Liver (tissue), 9 donors: ENCODE results near the gene AUNIP. TPM values are rescaled to one million over a fixed set of nuclear protein-coding genes. Genes with fewer than 3 reads are reported as not detected.

Experiments used
- DNase-seq: peaks from one replicate; pipeline ENCODE4 v3.0.0-alpha.2; 2017; ENCODE audit warnings: low spot score
- H3K27ac ChIP-seq, 2 donors: one replicate each; pipeline ENCODE4 v1.7.0; 2013; ENCODE audit warnings: inconsistent platforms in 2 of 2, low read length in 2 of 2, control low read depth in 1 of 2, low read depth in 1 of 2, mild to moderate bottlenecking in 1 of 2
- H3K27me3 ChIP-seq, 4 donors: one replicate each; pipeline versions ENCODE4 v1.6.1 to v1.7.0; 2013; ENCODE audit warnings: low read length in 3 of 4, inconsistent platforms in 1 of 4, mild to moderate bottlenecking in 1 of 4, moderate library complexity in 1 of 4; ENCODE audit not compliant: control insufficient read depth in 4 of 4, insufficient read depth in 4 of 4
- H3K36me3 ChIP-seq, 4 donors: one replicate each; pipeline versions ENCODE4 v1.6.1 to v1.7.0; 2013; ENCODE audit warnings: low read length in 3 of 4, mild to moderate bottlenecking in 3 of 4, low read depth in 1 of 4, moderate library complexity in 1 of 4; ENCODE audit not compliant: control insufficient read depth in 4 of 4, insufficient read depth in 3 of 4
- H3K4me1 ChIP-seq, 4 donors: one replicate each; pipeline versions ENCODE4 v1.6.1 to v1.7.0; 2013; ENCODE audit warnings: low read length in 3 of 4, mild to moderate bottlenecking in 3 of 4, moderate library complexity in 1 of 4; ENCODE audit not compliant: control insufficient read depth in 4 of 4, insufficient read depth in 4 of 4
- H3K4me3 ChIP-seq, 3 donors: one replicate each; pipeline versions ENCODE4 v1.6.1 to v1.7.0; 2013; ENCODE audit warnings: low read length in 3 of 3, control low read depth in 1 of 3, low read depth in 1 of 3, mild to moderate bottlenecking in 1 of 3
- H3K9ac ChIP-seq, 2 donors: one replicate each; pipeline ENCODE4 v1.7.0; 2013; ENCODE audit warnings: low read length in 2 of 2, mild to moderate bottlenecking in 2 of 2, moderate library complexity in 2 of 2, control low read depth in 1 of 2, low read depth in 1 of 2
- H3K9me3 ChIP-seq, 4 donors: one replicate each; pipeline versions ENCODE4 v1.6.1 to v1.7.0; 2013; ENCODE audit warnings: low read length in 3 of 4; ENCODE audit not compliant: control insufficient read depth in 4 of 4
- CTCF ChIP-seq: fragments of 150-350 bp; IDR thresholded peaks from 2 replicates; pipeline ENCODE4 v1.5.1; 2017; ENCODE audit warnings: improper control_type of control experiment, low read depth, low read length; ENCODE audit not compliant: missing input control
- EGR1 ChIP-seq, 2 donors: IDR thresholded peaks; 2 replicates each; pipeline ENCODE4 v1.6.1; 2016 to 2018; ENCODE audit warnings: antibody characterized with exemption in 2 of 2, low read depth in 2 of 2
- FOXA1 ChIP-seq: IDR thresholded peaks from 2 replicates; pipeline ENCODE4 v1.6.1; 2016; ENCODE audit warnings: antibody characterized with exemption
- FOXA2 ChIP-seq: IDR thresholded peaks from 2 replicates; pipeline ENCODE4 v1.6.1; 2016; ENCODE audit warnings: antibody characterized with exemption
- GABPA ChIP-seq, 2 donors: IDR thresholded peaks in 1 of 2; conservative IDR thresholded peaks in 1 of 2; 2 replicates each; pipeline ENCODE4 v1.6.1; 2016; ENCODE audit warnings: antibody characterized with exemption in 2 of 2, mild to moderate bottlenecking in 1 of 2, moderate library complexity in 1 of 2
- HNF4A ChIP-seq, 2 donors: conservative IDR thresholded peaks; 2 replicates each; pipeline ENCODE4 v1.6.1; 2016; ENCODE audit warnings: antibody characterized with exemption in 2 of 2, mild to moderate bottlenecking in 2 of 2
- HNF4G ChIP-seq: IDR thresholded peaks from 2 replicates; pipeline ENCODE4 v1.6.1; 2016; ENCODE audit warnings: antibody characterized with exemption
- JUND ChIP-seq, 2 donors: IDR thresholded peaks; 2 replicates each; pipeline ENCODE4 v1.6.1; 2016; ENCODE audit warnings: antibody characterized with exemption in 2 of 2
- NR2F2 ChIP-seq: IDR thresholded peaks from 2 replicates; pipeline ENCODE4 v1.6.1; 2016; ENCODE audit warnings: antibody characterized with exemption
- RXRA ChIP-seq, 2 donors: IDR thresholded peaks; 2 replicates each; pipeline ENCODE4 v1.6.1; 2017 to 2018; ENCODE audit warnings: antibody characterized with exemption in 2 of 2, mild to moderate bottlenecking in 1 of 2
- SP1 ChIP-seq: IDR thresholded peaks from 2 replicates; pipeline ENCODE4 v1.6.1; 2018; ENCODE audit warnings: antibody characterized with exemption, mild to moderate bottlenecking
- TAF1 ChIP-seq: conservative IDR thresholded peaks from 2 replicates; pipeline ENCODE4 v1.6.1; 2016; ENCODE audit warnings: antibody characterized with exemption, mild to moderate bottlenecking
- YY1 ChIP-seq: IDR thresholded peaks from 2 replicates; pipeline ENCODE4 v1.6.1; 2016; ENCODE audit warnings: antibody characterized with exemption, mild to moderate bottlenecking
- WGBS: extraction: QIAGEN DNeasy Blood & Tissue Kit; methylation state at CpG from one replicate; pipeline ENCODE4 v1.1.7; 2013; 5-methylcytosine and 5-hydroxymethylcytosine counted together
- polyA plus RNA-seq, 2 donors: library from polyadenylated mRNA; stranded (reverse) in 1 of 2; unstranded in 1 of 2; fragments of 200-250 nt in 1 of 2; fragments of >200 nt in 1 of 2; fragmentation: Nextera tagmentation in 1 of 2; extraction: Ambion mirVana in 1 of 2; gene quantifications; one replicate each; pipeline versions ENCODE4 v1.2.1 to v1.2.3, GENCODE V29; 2013 to 2015
- total RNA-seq, 2 donors: library from RNA; depleted of rRNA; stranded (reverse); fragments of >200 nt; gene quantifications; one replicate each; pipeline ENCODE4 v1.2.3, GENCODE V29; 2014
- TF ChIP-seq, protein P1 (sequence below): IDR thresholded peaks from 2 replicates; pipeline ENCODE4 v1.6.1; 2016; ENCODE audit warnings: antibody characterized with exemption
- TF ChIP-seq, protein P2 (sequence below): IDR thresholded peaks from 2 replicates; pipeline ENCODE4 v1.6.1; 2016; ENCODE audit warnings: antibody characterized with exemption
- donor health status: healthy.
- donor health status: healthy.
- donor health status: healthy.
- donor health status: healthy.
- donor health status: healthy.

Gene AUNIP
- total and polyA plus RNA-seq, 4 donors = 0.18 to 9.0 (median 0.56) TPM; not detected in 1

DNA sequence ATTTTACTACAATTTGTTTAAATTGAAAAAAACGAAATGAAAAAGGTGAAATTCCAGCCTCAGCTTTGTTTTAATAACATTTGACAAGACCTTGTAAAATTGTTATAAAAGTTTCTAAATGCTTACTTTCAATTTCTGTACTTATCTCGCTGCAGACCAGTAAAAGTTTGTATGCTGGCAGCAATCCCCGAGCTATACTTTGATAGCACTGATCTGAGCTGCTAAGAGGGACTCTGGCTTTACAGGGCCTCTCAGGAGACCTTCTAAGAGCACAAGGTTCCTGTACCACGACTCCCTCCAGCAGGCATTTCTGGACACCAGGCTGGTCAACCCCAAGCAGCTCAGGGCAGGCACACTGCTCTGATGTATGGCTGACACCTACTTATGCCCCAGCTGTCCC lies 33.9 kb upstream of the AUNIP start:
- H3K4me3 ChIP-seq = no peak overlapping the region
- no peak overlapping the region for H3K27ac ChIP-seq
- H3K9me3 ChIP-seq = no peaks in the 10 kb centered on the region
- DNase-seq = no peak
- no peaks in the 10 kb centered on the region for H3K27me3 ChIP-seq
- WGBS = 63% methylated on average over 4 of the region's 4 CpGs
- TF ChIP-seq NR2F2 (no peak), RXRA (IDR thresholded peaks at IDR 0.05) (no peak), FOXA1 (no peak), YY1 (no peak)
- no peak overlapping the region for H3K9ac ChIP-seq
- H3K4me1 ChIP-seq = peaks cover 4 to 21% (median 18%) of the 10 kb centered on the region in 4 donors
- H3K36me3 ChIP-seq = no peaks in the 10 kb centered on the region

DNA sequence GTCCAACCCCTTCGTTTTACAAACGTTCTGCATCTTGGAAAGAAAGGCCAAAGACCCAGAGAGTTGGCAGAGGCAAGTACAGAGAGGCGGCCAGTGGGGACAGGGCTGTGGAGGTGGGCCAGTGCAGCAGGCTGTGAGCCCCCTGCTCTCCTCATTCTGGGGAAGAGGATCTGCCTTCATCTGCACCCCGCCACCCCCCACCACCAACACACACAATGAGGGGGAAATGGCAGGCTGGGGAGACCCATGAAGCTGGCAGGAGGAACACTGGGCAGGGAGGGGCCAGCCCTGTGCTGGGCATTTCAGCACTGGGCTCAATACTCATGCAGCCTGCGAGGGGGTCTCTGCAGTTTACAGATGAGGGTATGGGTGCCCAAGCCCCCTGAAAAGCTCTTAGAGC lies 32.3 kb upstream of the AUNIP start:
- Histone ChIP-seq H3K4me1 (peaks cover 4 to 21% (median 18%) of the 10 kb centered on the region in 4 donors), H3K4me3 (no peak overlapping the region), H3K9me3 (no peaks in the 10 kb centered on the region), H3K9ac (no peak overlapping the region), H3K27ac (no peak overlapping the region), H3K27me3 (no peaks in the 10 kb centered on the region), H3K36me3 (no peaks in the 10 kb centered on the region)
- no peak for DNase-seq
- WGBS = 81% methylated on average over 5 of the region's 5 CpGs
- TF ChIP-seq GABPA (IDR thresholded peaks at IDR 0.05 in 1 of 2, conservative IDR thresholded peaks at IDR 0.05 in 1 of 2) (no peak), HNF4G (no peak), RXRA (IDR thresholded peaks at IDR 0.05) (no peak), HNF4A (conservative IDR thresholded peaks at IDR 0.05) (no peak), FOXA1 (no peak), TAF1 (no peak), FOXA2 (no peak)

- H3K36me3 ChIP-seq = no peaks in the 10 kb centered on the region
- H3K9ac ChIP-seq = no peak overlapping the region
- DNase-seq = no peak
- H3K9me3 ChIP-seq = no peaks in the 10 kb centered on the region
- TF ChIP-seq JUND (IDR thresholded peaks at IDR 0.05) (no peak), CTCF (no peak), HNF4A (conservative IDR thresholded peaks at IDR 0.05) (peak; percentile 54 to 59), EGR1 (IDR thresholded peaks at IDR 0.05; ENCODE audit: low read depth in 2 of 2) (no peak), FOXA1 (no peak), SP1 (peak; percentile 64), NR2F2 (peak; percentile 45), RXRA (IDR thresholded peaks at IDR 0.05) (peak; percentile 46 to 58), YY1 (no peak), GABPA (IDR thresholded peaks at IDR 0.05 in 1 of 2, conservative IDR thresholded peaks at IDR 0.05 in 1 of 2) (no peak), FOXA2 (no peak), TAF1 (no peak)
- TF ChIP-seq, protein P1, sequence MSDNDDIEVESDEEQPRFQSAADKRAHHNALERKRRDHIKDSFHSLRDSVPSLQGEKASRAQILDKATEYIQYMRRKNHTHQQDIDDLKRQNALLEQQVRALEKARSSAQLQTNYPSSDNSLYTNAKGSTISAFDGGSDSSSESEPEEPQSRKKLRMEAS = no peak
- TF ChIP-seq, protein P2, sequence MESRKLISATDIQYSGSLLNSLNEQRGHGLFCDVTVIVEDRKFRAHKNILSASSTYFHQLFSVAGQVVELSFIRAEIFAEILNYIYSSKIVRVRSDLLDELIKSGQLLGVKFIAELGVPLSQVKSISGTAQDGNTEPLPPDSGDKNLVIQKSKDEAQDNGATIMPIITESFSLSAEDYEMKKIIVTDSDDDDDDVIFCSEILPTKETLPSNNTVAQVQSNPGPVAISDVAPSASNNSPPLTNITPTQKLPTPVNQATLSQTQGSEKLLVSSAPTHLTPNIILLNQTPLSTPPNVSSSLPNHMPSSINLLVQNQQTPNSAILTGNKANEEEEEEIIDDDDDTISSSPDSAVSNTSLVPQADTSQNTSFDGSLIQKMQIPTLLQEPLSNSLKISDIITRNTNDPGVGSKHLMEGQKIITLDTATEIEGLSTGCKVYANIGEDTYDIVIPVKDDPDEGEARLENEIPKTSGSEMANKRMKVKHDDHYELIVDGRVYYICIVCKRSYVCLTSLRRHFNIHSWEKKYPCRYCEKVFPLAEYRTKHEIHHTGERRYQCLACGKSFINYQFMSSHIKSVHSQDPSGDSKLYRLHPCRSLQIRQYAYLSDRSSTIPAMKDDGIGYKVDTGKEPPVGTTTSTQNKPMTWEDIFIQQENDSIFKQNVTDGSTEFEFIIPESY = no peak
- 62% methylated on average over 10 of the region's 10 CpGs for WGBS
- peaks cover 8 to 21% (median 16%) of the 10 kb centered on the region in 4 donors for H3K4me1 ChIP-seq
- no peak overlapping the region for H3K4me3 ChIP-seq
- no peaks in the 10 kb centered on the region for H3K27me3 ChIP-seq
- H3K27ac ChIP-seq = no peak overlapping the region
Observed at GRCh38 chr1:25890239-25891034, 31.2 kb upstream of the AUNIP start.
